HepG2 (cell line): ENCODE measurements around the gene MARF1. TPM values are rescaled to one million over a fixed set of nuclear protein-coding genes. Genes with fewer than 3 reads are reported as not detected.

Source experiments
- ARID2 ChIP-seq: sonication (generic); formaldehyde crosslinking; IDR thresholded peaks from 2 replicates; pipeline ENCODE4 v1.8.1; 2022; ENCODE audit warnings: mild to moderate bottlenecking, missing genetic modification reagents, borderline replicate concordance
- ARNT ChIP-seq: fragments of 450-650 bp; IDR thresholded peaks from 2 replicates; pipeline ENCODE4 v1.6.1; 2017
- CAMTA2 ChIP-seq: sonication (generic); formaldehyde crosslinking; IDR thresholded peaks from 2 replicates; pipeline ENCODE4 v1.4.0; 2020; ENCODE audit warnings: mild to moderate bottlenecking, missing genetic modification reagents, borderline replicate concordance
- ELF1 ChIP-seq: sonication (generic); formaldehyde crosslinking; IDR thresholded peaks from 2 replicates; pipeline ENCODE4 v1.4.0; 2020; ENCODE audit warnings: missing genetic modification reagents
- FOXM1 ChIP-seq: sonication (generic); formaldehyde crosslinking; IDR thresholded peaks from 2 replicates; pipeline ENCODE4 v1.5.0; 2020; ENCODE audit warnings: missing genetic modification reagents
- KLF6 ChIP-seq: IDR thresholded peaks from 2 replicates; pipeline ENCODE4 v1.8.0; 2016; ENCODE audit warnings: missing biosample characterization, missing genetic modification reagents
- MIER3 ChIP-seq: IDR thresholded peaks from 2 replicates; pipeline ENCODE4 v1.6.1; 2016; ENCODE audit warnings: missing compliant biosample characterization, borderline replicate concordance
- NCOA1 ChIP-seq: sonication (generic); formaldehyde crosslinking; IDR thresholded peaks from 2 replicates; pipeline ENCODE4 v1.9.0; 2021; ENCODE audit warnings: missing genetic modification reagents
- NR2C2 ChIP-seq: sonication (generic); formaldehyde crosslinking; IDR thresholded peaks from 2 replicates; pipeline ENCODE4 v1.4.0; 2020; ENCODE audit warnings: missing genetic modification reagents, mild to moderate bottlenecking, moderate library complexity, borderline replicate concordance
- PITX1 ChIP-seq: sonication (generic); formaldehyde crosslinking; IDR thresholded peaks from 2 replicates; pipeline ENCODE4 v1.5.1; 2020; ENCODE audit warnings: mild to moderate bottlenecking, missing genetic modification reagents
- RORA ChIP-seq: sonication (generic); formaldehyde crosslinking; IDR thresholded peaks from 2 replicates; pipeline ENCODE4 v1.5.0; 2020; ENCODE audit warnings: mild to moderate bottlenecking, missing genetic modification reagents, moderate library complexity
- SALL1 ChIP-seq: sonication (generic); formaldehyde crosslinking; IDR thresholded peaks from 2 replicates; pipeline ENCODE4 v1.8.0; 2022; ENCODE audit warnings: mild to moderate bottlenecking, missing genetic modification reagents
- SIN3A ChIP-seq: IDR thresholded peaks from 2 replicates; pipeline ENCODE4 v1.6.1; 2011; ENCODE audit warnings: low read depth, mild to moderate bottlenecking, control low read depth, low read length, borderline replicate concordance
- SP140L ChIP-seq: sonication (generic); formaldehyde crosslinking; IDR thresholded peaks from 2 replicates; pipeline ENCODE4 v1.4.0; 2020; ENCODE audit warnings: missing genetic modification reagents, borderline replicate concordance
- STAT5B ChIP-seq: sonication (generic); formaldehyde crosslinking; IDR thresholded peaks from 2 replicates; pipeline ENCODE4 v1.4.0; 2020; ENCODE audit warnings: missing genetic modification reagents
- TOPORS ChIP-seq: sonication (generic); formaldehyde crosslinking; IDR thresholded peaks from 2 replicates; pipeline ENCODE4 v1.8.0; 2023; ENCODE audit warnings: mild to moderate bottlenecking, missing genetic modification reagents
- ZMYM3 ChIP-seq: sonication (generic); formaldehyde crosslinking; IDR thresholded peaks from 2 replicates; pipeline ENCODE4 v1.5.1; 2020; ENCODE audit warnings: mild to moderate bottlenecking, missing genetic modification reagents
- ZNF263 ChIP-seq: sonication (generic); formaldehyde crosslinking; IDR thresholded peaks from 2 replicates; pipeline ENCODE4 v1.4.0; 2020; ENCODE audit warnings: missing genetic modification reagents
- ZNF343 ChIP-seq: sonication (generic); formaldehyde crosslinking; IDR thresholded peaks from 2 replicates; pipeline ENCODE4 v1.4.0; 2020; ENCODE audit warnings: mild to moderate bottlenecking, missing genetic modification reagents
- ZNF441 ChIP-seq: sonication (generic); formaldehyde crosslinking; IDR thresholded peaks from 2 replicates; pipeline ENCODE4 v1.7.0; 2021; ENCODE audit warnings: missing genetic modification reagents, borderline replicate concordance
- ZNF552 ChIP-seq: sonication (generic); formaldehyde crosslinking; IDR thresholded peaks from 2 replicates; pipeline ENCODE4 v1.9.0; 2022; ENCODE audit warnings: missing genetic modification reagents, mild to moderate bottlenecking, borderline replicate concordance
- ZNF777 ChIP-seq: sonication (generic); formaldehyde crosslinking; IDR thresholded peaks from 2 replicates; pipeline ENCODE4 v1.4.0; 2020; ENCODE audit warnings: missing genetic modification reagents
- ZSCAN20 ChIP-seq: sonication (generic); formaldehyde crosslinking; IDR thresholded peaks from 2 replicates; pipeline ENCODE4 v1.4.0; 2020; ENCODE audit warnings: missing genetic modification reagents, mild to moderate bottlenecking, borderline replicate concordance
- polyA plus RNA-seq, 8 experiments: library from polyadenylated mRNA; depleted of rRNA in 3 of 8; stranded (reverse) in 7 of 8; unstranded in 1 of 8; fragments of >200 nt; fragmentation: Illumina TruSeq in 4 of 8; extraction: Trizol in 4 of 8; gene quantifications; 2 replicates each; pipeline versions ENCODE4 v1.2.1 to v1.2.3, GENCODE V29; 2011 to 2016; ENCODE audit warnings: low read depth in 4 of 8, missing spikeins in 1 of 8, mixed read lengths in 1 of 8; ENCODE audit not compliant: insufficient read depth in 1 of 8
- total RNA-seq, 5 experiments: library from RNA; depleted of rRNA; stranded (reverse); fragments of >200 nt; fragmentation: Illumina TruSeq; extraction: Trizol; gene quantifications; 2 replicates each; pipeline ENCODE4 v1.2.3, GENCODE V29; 2016; ENCODE audit warnings: low read depth in 1 of 5
- TF ChIP-seq, protein P1 (sequence below), 2 experiments: sonication (generic) in 1 of 2; formaldehyde crosslinking in 1 of 2; IDR thresholded peaks; 2 replicates each; pipeline versions ENCODE4 v1.4.0 to v1.6.1; 2018 to 2020; ENCODE audit warnings: missing genetic modification reagents in 2 of 2, borderline replicate concordance in 1 of 2, low read depth in 1 of 2, mild to moderate bottlenecking in 1 of 2, missing biosample characterization in 1 of 2
- TF ChIP-seq, protein P2 (sequence below), 2 experiments: fragments of 450-650 bp in 1 of 2; sonication (generic) in 1 of 2; formaldehyde crosslinking; IDR thresholded peaks; 2 replicates each; pipeline versions ENCODE4 v1.5.0 to v1.8.0; 2020 to 2022; ENCODE audit warnings: mild to moderate bottlenecking in 1 of 2, missing genetic modification reagents in 1 of 2
- TF ChIP-seq, protein P3 (sequence below): sonication (generic); formaldehyde crosslinking; IDR thresholded peaks from 2 replicates; pipeline ENCODE4 v1.8.1; 2023; ENCODE audit warnings: missing genetic modification reagents, inconsistent platforms, borderline replicate concordance
- TF ChIP-seq, protein P4 (sequence below): sonication (generic); formaldehyde crosslinking; IDR thresholded peaks from 2 replicates; pipeline ENCODE4 v1.4.0; 2020; ENCODE audit warnings: missing genetic modification reagents, low read depth, mild to moderate bottlenecking, borderline replicate concordance

Gene MARF1
- total and polyA plus RNA-seq, 2 of the 13 experiments (the other 11 are each of a cell fraction or from before 2014, with no cell fraction given): 8.7 to 20.7 TPM

DNA sequence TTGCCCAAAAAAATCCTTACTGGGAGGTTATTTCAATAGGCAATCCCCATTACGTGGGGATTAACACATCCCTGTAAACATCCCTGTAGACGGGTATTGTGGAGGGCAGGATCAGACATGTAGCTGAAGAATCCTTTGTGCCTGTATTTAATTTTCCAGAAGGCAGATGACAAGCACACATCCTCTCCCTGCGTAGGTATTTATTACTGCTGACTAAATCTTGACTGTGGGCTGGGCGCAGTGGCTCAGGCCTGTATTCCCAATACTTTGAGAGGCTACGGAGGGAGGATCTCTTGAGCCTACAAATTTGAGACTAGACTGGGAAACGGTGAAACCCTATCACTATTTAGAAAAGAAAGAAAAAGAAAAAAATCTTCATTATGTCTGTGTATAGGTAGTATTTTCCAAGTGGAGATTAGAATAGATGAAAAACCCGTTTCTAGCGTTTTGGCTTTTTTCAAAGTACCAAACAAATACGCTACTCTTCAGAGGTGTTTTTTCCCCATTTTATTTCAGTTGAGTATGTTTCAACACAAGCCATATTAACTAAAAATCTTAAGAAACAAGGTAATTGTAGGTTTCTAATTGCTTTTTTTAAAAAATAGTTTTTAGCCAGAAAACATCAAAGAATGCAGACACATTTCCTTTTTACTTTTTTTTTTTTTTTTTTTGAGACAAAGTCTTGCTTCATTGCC is 1.5 kb upstream of the MARF1 start (continued):
- TF ChIP-seq ZNF343 (CRISPR knock-in tag) (no peak), FOXM1 (no peak), NCOA1 (CRISPR knock-in tag) (0 out of 2 replicates have a peak, but pooled peaks have one; percentile 7), SP140L (CRISPR knock-in tag) (peak; percentile 69; the same call in 1 of the 2 replicates), ZNF263 (CRISPR knock-in tag) (no peak), PITX1 (CRISPR knock-in tag) (peak; percentile 89), ARNT (no peak), SIN3A (peak; percentile 44; the same call in 1 of the 2 replicates), ARID2 (CRISPR knock-in tag) (no peak), CAMTA2 (CRISPR knock-in tag) (no peak), ZNF441 (CRISPR knock-in tag) (no peak), ZNF777 (no peak), ELF1 (CRISPR knock-in tag) (no peak), ZMYM3 (no peak), ZNF552 (CRISPR knock-in tag) (no peak), STAT5B (no peak), SALL1 (CRISPR knock-in tag) (peak; percentile 11; the same call in 1 of the 2 replicates), ZSCAN20 (CRISPR knock-in tag) (no peak), NR2C2 (CRISPR knock-in tag) (no peak), TOPORS (CRISPR knock-in tag) (no peak), KLF6 (CRISPR knock-in tag) (no peak), RORA (no peak), MIER3 (CRISPR knock-in tag) (peak; percentile 52; the same call in 1 of the 2 replicates)
- TF ChIP-seq, protein P1, sequence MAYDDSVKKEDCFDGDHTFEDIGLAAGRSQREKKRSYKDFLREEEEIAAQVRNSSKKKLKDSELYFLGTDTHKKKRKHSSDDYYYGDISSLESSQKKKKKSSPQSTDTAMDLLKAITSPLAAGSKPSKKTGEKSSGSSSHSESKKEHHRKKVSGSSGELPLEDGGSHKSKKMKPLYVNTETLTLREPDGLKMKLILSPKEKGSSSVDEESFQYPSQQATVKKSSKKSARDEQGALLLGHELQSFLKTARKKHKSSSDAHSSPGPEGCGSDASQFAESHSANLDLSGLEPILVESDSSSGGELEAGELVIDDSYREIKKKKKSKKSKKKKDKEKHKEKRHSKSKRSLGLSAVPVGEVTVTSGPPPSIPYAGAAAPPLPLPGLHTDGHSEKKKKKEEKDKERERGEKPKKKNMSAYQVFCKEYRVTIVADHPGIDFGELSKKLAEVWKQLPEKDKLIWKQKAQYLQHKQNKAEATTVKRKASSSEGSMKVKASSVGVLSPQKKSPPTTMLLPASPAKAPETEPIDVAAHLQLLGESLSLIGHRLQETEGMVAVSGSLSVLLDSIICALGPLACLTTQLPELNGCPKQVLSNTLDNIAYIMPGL (CRISPR knock-in tag; IDR thresholded peaks at IDR 0.05; ENCODE audit: borderline replicate concordance in 1 of 2, low read depth in 1 of 2): peak in 1 of 2 experiments; percentile 71; a peak in 1 of 4 replicates
- TF ChIP-seq, protein P2, sequence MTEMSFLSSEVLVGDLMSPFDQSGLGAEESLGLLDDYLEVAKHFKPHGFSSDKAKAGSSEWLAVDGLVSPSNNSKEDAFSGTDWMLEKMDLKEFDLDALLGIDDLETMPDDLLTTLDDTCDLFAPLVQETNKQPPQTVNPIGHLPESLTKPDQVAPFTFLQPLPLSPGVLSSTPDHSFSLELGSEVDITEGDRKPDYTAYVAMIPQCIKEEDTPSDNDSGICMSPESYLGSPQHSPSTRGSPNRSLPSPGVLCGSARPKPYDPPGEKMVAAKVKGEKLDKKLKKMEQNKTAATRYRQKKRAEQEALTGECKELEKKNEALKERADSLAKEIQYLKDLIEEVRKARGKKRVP (CRISPR knock-in tag; IDR thresholded peaks at IDR 0.05): peak in 1 of 2 experiments; percentile 31; a peak in 1 of 4 replicates
- TF ChIP-seq, protein P3, sequence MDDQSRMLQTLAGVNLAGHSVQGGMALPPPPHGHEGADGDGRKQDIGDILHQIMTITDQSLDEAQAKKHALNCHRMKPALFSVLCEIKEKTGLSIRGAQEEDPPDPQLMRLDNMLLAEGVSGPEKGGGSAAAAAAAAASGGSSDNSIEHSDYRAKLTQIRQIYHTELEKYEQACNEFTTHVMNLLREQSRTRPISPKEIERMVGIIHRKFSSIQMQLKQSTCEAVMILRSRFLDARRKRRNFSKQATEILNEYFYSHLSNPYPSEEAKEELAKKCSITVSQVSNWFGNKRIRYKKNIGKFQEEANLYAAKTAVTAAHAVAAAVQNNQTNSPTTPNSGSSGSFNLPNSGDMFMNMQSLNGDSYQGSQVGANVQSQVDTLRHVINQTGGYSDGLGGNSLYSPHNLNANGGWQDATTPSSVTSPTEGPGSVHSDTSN (CRISPR knock-in tag): no peak
- TF ChIP-seq, protein P4, sequence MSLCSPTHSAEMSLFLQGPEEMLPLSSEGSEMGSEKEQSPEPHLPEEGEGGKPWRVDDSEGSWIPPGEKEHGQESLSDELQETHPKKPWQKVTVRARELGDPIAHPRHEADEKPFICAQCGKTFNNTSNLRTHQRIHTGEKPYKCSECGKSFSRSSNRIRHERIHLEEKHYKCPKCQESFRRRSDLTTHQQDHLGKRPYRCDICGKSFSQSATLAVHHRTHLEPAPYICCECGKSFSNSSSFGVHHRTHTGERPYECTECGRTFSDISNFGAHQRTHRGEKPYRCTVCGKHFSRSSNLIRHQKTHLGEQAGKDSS (CRISPR knock-in tag): 0 out of 2 replicates have a peak, but pooled peaks have one; percentile 44
